ENCODE data around the gene BIRC5.
"Not testable (repeated sequence)": the region's sequence is repeated elsewhere in the genome, so short reads cannot be mapped to it uniquely, and the experiment has no call there.

BIRC5 gene

GRCh38 chr17:78238823-78239488 is 24.9 kb downstream of the BIRC5 start:
- no peak for DNase-seq

DNA sequence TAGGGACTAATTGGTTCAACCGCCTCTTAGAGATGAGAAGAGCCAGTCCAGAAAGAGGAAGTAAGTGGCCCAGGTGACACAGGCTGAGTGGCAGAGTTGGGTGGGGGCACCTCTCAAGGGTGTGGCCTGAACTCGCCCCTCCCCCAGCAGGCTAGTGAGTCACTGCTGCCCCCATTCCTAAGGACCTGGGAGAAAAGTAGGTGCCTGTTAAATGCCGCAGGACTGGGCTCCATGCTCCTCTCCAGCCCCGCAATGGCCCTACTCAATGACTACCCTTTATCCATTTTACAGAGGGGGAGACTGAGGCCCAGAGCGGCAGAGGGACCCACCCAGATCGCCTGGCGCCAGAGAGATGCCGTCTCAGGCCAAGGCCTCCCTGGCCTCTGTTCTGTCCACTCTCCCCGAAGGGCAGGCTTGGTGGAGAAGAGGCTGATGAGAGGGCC is 25.5 kb downstream of the BIRC5 start:
- no peak for DNase-seq

- DNase-seq, result no peak
Measured at GRCh38 chr17:78240012-78240655, 26.1 kb downstream of the BIRC5 start.

- DNase-seq, result no peak
Measured at GRCh38 chr17:78240839-78241238, 26.8 kb downstream of the BIRC5 start.

DNA sequence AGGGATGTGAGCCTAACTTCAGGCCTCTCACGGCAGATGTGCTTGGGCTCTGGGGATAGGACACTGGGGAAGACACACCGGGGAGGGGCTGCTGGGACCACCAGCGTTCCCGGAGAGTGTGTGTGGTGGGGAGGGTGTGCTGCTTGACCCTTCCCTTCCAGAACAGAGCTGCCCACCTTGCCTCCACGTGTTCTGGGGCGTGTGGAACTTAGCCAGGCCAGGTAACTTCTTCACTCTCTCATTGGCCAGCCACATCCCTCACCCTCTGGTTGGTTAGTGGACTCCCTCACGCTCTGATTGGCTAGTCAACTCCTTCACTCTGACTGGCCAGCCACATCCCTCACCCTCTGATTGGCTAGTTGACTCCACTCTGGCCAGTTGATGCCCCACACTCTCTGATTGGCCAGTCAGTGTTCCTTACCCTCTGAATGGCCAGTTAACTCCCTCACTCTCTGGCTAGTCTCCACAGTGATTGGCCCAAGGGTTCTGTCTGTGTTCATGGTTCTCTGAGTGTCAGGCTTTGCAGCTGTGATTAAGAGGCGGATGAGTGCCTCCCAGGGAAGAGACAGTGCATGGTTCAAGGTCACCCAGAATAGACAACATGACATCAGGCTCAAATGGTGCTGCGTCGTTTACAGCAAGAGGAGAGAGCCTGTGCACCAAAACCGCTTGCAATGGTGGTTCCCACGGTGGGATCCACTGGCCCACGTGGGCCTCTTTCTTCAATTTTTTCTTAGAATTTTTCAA is 27.4 kb downstream of the BIRC5 start:
- peak in 49 of 58 donors; percentile 27 to 95 (median 72) for DNase-seq

GRCh38 chr17:78242024-78242742 is 28.1 kb downstream of the BIRC5 start:
- no peak for DNase-seq

DNA sequence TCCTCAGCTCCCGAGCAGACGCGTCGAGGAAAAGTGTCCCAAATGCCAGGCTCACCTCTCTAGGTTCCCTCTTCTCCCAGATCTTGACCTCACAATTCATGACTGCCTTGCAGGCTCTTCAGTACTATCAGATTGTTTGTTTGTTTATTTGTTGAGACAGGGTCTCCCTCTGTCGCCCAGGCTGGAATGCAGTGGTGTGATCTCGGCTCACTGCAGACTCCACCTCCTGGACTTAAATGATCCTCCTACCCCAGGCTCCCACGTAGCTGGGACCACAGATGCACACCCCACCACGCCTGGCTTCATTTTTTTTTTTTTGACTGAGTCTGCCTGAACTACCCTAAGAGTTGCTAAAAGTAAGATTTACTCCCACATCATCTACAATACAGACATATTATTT is 33.3 kb downstream of the BIRC5 start:
- DNase-seq, result no peak

GRCh38 chr17:78248051-78248914 is 34.2 kb downstream of the BIRC5 start:
- DNase-seq, result peak in 8 of 58 donors; percentile 15 to 72 (median 38)

- no peak for DNase-seq
Measured at GRCh38 chr17:78249074-78249817, 35.2 kb downstream of the BIRC5 start.

- no peak for DNase-seq
Measured at GRCh38 chr17:78249818-78250806, 36.1 kb downstream of the BIRC5 start.

DNA sequence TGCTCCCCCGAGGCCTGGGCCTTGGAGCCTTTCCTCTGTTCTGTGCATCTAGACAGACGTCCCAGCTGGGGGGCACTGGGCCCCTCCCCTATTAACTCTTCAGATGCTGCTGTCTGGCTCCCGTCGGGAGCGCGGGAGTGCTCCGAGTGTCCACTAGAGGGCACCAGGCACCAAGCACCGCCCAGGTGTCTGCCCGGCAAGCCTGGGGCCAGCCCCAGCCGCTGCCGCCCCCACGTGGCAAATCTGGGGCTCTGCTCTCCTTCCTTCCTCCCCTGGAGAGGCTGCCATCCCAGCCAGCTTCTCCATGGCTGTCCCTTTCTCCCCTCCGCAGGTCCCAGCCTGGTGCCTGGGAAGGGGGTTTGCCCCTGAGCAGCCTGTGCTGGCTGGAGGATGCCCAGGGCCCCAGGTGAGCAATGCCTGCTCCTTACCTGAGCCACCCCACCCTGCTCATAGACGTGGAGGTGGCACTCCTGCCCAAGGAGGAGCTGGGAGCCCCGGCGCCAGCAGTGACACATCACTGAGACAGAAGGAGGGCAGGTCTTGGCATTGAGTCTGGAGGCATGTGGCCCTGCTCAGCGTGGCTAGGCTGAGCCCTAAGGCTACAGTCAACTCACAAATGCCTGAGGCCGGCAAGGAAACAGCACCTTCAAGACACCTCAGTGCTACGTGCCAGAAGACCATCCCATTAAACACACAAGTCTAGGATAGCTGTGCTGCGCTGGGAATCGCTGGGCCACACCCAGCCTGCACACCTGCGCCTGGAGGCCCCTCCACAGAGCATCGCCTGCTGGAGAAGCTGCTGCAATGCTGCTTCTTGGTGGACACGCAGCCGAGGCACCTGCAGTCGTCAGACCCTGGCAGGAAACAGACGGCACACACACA is 37.1 kb downstream of the BIRC5 start:
- DNase-seq, result peak in 55 of 58 donors; percentile 15 to 91 (median 76)

DNA sequence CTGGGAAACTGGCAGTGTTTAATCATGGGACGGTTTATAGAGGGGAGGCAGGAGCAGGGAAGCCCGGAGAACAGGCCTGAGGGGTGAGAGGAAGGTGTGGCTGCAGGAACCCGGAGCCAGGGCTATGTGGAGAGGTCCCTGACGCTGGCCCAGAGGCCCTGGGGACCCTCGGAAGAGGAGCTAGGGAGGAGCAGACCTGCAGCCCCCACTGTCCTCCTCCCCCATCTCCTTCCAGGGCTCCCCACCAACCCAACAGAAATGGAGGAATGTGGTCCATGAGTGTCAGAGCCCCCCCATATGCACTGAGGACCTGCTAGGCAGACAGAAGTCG is 37.7 kb downstream of the BIRC5 start:
- no peak for DNase-seq

DNA sequence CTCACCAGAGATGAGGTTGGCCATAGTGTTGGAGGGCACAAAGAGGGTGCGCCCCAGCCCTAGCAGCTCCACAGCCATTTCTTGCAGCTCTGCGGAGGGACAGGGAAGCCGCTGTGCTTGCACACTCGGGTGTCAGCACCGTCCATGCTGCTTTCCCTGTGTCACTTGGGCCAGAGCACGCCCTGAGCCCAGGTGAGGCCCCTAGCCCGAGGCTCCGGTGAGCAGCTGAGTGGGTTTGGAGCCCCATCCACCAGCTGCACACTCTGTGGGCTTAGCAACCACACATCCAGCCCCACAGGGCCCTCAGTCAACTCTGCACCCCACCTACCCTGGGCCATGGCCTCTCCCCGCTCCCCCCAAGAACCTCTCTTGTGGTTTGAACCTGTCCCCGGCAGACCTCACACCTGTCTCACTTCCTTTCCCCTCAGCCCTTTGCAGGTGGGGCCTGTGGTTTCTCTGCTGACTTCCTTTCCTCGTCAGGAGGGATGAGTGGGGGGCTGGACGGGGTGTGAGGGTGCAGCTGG is 38.1 kb downstream of the BIRC5 start:
- DNase-seq, result no peak

- no peak for DNase-seq
Measured at GRCh38 chr17:78252701-78253635, 38.9 kb downstream of the BIRC5 start.

GRCh38 chr17:78253636-78253945 is 39.5 kb downstream of the BIRC5 start:
- not testable (repeated sequence) for DNase-seq

GRCh38 chr17:78253946-78254672 is 40.1 kb downstream of the BIRC5 start:
- DNase-seq, result peak; percentile 33 to 91 (median 80)

All from anterior cingulate cortex (tissue), 58 donors.